Measurements from ENCODE around the gene LRRFIP1. TPM values are rescaled to one million over a fixed set of nuclear protein-coding genes. Genes with fewer than 3 reads are reported as not detected.
"Not testable (repeated sequence)": the region's sequence is repeated elsewhere in the genome, so short reads cannot be mapped to it uniquely, and the experiment has no call there.

LRRFIP1 gene
- total RNA-seq, 1 donor from 2014 or later: 201 TPM

- intact Hi-C loops (cut with micrococcal nuclease): no loop called here
Observed at GRCh38 chr2:237661270-237661669, 33.9 kb downstream of the LRRFIP1 start.

- intact Hi-C loops (cut with micrococcal nuclease): no loop called here
Observed at GRCh38 chr2:237661799-237662328, 34.5 kb downstream of the LRRFIP1 start.

GRCh38 chr2:237662671-237663093 is 35.3 kb downstream of the LRRFIP1 start:
- intact Hi-C loops (cut with micrococcal nuclease): no loop called here

DNA sequence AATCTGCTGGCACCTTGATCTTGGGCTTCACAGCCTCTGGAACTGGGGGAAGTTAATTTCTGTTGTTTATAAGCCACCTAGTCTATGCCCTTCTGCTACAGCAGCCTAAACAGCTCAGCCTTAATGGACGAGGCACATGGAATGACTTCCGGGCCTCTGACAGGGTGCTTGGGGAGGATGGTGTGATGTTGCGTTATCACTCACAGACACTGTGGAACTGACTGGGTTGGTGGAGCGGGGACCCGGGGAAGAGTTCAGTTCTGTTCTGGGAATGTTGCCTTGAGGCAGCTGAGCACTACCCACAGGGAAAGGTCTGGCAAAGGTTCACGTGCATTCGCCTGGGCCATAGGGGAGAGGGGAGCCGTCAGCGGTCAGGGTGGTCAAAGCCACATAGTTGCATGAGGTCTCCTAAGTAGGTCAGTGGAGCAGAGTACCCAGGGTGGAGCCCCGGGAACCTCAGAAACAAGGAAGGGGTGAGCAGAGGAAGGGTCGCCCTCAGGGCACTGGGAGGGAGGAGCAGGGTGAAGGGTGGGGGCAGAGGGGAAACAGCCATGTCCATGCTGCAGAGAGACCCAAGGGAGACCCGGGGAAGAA is 36.2 kb downstream of the LRRFIP1 start:
- intact Hi-C loops (cut with micrococcal nuclease): no loop called here

- intact Hi-C loops (cut with micrococcal nuclease): no loop called here
Observed at GRCh38 chr2:237664151-237664550, 36.8 kb downstream of the LRRFIP1 start.

DNA sequence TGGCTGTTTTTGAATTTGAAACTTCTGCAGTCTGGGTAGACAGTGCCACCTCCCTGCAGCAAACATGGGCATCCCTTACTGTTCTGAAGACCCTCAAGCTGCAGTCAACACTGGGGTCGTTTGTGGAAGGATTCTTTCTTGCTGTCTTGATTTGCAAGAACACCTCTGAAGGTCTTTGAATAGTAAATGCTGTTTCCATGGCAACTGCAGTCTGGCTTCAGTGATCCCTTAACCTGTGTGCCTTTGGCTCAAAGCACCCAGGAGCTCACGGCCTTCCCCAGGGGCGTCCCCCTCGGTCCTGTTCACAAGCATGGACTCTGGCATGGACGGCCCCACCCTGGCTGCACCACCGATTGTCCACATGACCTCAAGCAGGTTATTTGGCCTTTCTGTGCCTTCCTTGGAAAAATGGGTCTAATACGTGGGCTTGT is 38.3 kb downstream of the LRRFIP1 start:
- intact Hi-C loops (cut with micrococcal nuclease): no loop called here

DNA sequence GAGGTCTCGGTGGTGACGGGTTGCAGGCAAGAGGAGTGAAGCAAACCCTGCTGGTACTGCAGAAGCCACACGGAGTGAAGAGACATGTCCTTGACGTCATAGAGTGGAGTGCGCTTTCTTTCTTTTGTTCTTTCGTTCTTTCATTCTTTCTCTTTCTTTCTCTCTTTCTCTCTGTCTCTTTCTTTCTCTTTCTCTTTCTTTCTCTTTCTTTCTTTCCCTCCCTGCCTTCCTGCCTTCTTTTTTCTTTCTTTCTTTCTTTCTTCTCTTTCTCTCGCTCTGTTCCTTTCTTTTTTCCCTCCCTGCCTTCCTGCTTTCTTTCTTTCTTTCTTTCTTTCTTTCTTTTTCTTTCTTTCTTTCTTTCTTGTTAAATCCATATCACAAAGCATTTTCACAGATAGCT is 39.2 kb downstream of the LRRFIP1 start:
- intact Hi-C loops (cut with micrococcal nuclease): no loop called here

- intact Hi-C loops (cut with micrococcal nuclease): not testable (repeated sequence)
Observed at GRCh38 chr2:237667050-237667576, 39.7 kb downstream of the LRRFIP1 start.

DNA sequence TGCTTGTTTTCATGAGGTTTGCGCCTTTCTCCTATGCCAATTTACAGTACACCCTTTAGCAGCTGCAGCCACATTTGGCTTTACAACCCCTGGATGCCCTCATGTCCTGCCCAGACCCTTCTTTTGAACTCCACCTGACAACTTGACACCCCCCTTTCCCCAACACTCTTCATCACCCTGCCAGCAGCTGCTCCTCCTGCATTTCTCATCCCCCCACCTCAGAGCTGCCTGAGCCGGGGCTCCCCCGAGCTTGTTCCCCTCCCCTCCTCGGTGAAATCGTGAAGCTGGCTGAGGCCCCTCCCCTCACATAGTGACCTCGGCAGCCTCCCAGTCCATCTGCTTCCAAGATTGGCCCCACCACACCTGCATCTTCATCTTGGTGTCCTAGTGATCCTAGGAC is 40.5 kb downstream of the LRRFIP1 start:
- intact Hi-C loops (cut with micrococcal nuclease): no loop called here

DNA sequence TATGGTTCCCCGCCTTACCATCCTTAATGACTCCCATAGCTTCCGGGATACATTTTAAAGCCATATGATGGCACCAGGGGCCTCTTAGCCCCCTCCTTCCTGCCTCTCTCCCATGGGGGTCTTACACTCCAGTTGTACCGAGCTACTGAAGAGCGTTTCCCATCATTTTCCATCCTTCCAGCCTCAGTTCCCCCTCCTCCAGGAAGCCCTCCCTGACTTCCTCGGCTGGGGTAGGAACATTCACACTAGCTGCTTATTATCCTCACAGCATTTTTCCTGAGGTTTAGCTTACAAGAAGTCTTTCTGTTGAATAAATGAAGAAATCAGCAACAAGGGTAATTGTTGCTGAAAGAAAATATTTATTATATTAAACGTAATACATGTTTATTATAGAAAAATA is 41.1 kb downstream of the LRRFIP1 start:
- intact Hi-C loops (cut with micrococcal nuclease): no loop called here

- intact Hi-C loops (cut with micrococcal nuclease): no loop called here
Observed at GRCh38 chr2:237669283-237669627, 41.9 kb downstream of the LRRFIP1 start.

GRCh38 chr2:237669628-237670392 is 42.4 kb downstream of the LRRFIP1 start:
- intact Hi-C loops (cut with micrococcal nuclease): loop anchor here (10.0 kb wide), 1 partner anchor 225 kb away; no protein-coding TSS in a partner anchor

DNA sequence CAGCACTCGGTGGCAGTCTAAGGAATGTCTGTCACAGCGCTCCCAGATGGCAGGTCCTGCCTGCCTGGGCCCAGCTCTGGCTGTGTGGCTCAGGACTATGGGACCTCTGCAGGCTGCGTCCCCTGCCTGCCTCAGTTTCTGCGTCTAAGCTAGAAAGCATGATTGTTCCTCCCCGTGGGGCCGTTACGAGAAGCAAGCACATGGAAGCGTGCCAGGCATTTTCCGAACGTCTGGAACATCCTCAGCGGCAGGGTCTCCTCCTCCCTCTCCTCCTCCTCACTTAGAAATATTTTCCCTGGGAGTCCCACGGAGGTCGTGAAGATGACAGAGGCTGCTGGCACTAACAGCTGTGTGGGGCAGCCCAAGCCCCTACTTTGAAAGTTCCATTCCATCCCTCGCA is 43.3 kb downstream of the LRRFIP1 start:
- intact Hi-C loops (cut with micrococcal nuclease): loop anchor here (10.0 kb wide), 1 partner anchor 224 kb away; no protein-coding TSS in a partner anchor

DNA sequence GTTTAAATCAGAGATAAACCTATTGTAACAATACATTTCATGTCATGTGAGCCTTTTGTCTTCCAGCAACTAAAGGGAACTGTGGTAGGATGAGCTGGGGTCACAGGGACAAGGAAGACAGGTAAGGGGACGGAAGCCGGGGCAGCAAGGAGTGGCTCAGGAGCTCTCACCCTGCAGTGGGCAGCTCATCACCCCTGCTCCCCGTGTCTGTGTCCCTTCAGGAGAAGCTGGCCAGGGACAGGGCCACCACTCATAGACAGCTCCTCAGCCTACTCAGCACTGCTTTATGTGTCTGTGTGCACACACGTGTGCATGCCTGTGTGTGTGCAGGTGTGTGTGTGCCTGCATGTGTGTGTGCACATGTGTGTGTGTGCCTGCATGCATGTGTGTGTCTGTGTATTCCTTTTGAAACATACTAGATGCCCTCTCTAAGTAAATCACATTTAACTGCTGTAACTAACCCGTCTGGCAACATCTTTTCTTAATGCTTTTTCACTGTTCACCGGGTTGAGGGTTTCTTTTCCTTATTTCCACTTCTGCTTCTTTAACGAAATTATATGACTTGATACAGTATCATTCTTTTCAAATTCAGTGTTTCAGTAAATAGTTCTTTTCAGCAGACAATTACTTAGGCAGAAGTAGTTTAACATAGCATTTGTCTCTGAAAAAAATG is 44.2 kb downstream of the LRRFIP1 start:
- intact Hi-C loops (cut with micrococcal nuclease): loop anchor here (10.0 kb wide), 1 partner anchor 223 kb away; no protein-coding TSS in a partner anchor

DNA sequence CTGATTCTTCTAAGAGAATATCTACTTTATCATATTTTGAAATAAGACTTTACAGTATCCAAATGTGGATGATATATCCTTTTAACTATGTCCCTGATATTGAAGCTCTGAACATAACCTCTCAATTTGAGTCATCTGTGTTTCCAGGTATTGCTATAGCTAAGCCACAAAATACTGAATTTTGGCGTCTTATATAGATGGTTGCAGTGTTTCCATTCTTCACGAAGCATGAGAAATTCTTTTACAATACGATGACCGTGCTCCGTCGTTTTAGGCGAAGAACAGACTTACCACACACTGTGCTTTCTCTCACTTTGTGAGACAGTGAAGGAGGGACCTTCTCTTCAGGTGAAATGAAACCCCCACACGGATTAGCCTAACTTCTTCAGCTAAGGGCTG is 45.3 kb downstream of the LRRFIP1 start:
- intact Hi-C loops (cut with micrococcal nuclease): loop anchor here (1.0 to 10.0 kb wide), 5 partner anchors 15 to 222 kb away; no protein-coding TSS in a partner anchor

GRCh38 chr2:237673130-237674001 is 46.0 kb downstream of the LRRFIP1 start:
- intact Hi-C loops (cut with micrococcal nuclease): loop anchor here (1.0 to 10.0 kb wide), 6 partner anchors 14 to 221 kb away; no protein-coding TSS in a partner anchor

DNA sequence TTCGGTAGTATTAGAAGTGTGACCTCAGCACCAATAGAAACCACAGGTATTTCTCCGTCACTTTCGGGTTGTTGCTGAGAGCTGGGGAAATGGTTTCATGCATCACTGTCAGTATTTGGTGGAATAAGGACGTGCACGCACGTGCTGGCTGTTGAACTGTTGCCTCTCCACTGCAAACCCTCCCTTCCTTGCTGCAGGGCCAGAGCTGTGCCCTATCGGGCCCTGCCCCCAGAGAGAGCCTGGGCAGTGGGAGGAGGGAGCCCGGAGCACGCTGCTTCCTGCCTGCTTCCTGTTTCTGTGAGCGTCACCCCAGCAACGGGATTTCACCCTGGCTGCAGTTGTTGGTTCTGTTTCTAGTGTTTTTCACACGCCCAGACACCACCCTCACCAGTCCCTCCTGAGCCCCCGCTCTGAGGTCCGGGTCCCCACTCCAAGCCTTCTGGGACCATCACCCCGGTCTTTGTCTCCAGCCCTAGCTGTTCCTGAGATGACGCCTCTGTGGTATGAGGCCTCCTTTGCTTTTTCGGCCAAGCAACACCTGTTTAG is 47.4 kb downstream of the LRRFIP1 start:
- intact Hi-C loops (cut with micrococcal nuclease): loop anchor here (2.0 to 10.0 kb wide), 2 partner anchors 28 to 220 kb away; no protein-coding TSS in a partner anchor

DNA sequence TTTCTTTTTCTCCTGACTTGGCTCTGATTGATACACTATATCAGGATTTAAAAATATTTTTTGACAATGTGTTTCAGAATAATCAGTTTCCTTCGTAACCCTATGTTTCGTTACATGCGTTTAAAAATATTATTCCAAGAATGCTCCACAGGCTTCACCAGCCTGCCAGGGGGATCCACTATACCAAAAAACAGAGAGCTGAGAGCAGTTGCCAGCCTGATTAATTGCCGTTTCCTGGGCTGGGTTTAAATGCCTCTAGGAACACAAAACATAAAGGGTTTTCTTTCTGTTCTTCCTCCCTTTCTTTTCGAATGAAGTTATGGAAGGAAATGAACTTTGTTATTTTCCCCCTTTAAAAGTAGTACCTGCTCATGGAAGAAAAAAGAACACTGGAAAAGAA is 47.9 kb downstream of the LRRFIP1 start:
- intact Hi-C loops (cut with micrococcal nuclease): loop anchor here (2.0 to 10.0 kb wide), 2 partner anchors 27 to 219 kb away; no protein-coding TSS in a partner anchor

GRCh38 chr2:237680702-237681478 is 53.5 kb downstream of the LRRFIP1 start:
- intact Hi-C loops (cut with micrococcal nuclease): no loop called here
